T-helper 9 cell (primary cell): ENCODE measurements around the gene ERAS.
"Not testable (repeated sequence)": the region's sequence is repeated elsewhere in the genome, so short reads cannot be mapped to it uniquely, and the experiment has no call there.

Experiments
- DNase-seq: peaks from one replicate; pipeline ENCODE4 v3.0.0-alpha.2; 2020

ERAS gene

DNA sequence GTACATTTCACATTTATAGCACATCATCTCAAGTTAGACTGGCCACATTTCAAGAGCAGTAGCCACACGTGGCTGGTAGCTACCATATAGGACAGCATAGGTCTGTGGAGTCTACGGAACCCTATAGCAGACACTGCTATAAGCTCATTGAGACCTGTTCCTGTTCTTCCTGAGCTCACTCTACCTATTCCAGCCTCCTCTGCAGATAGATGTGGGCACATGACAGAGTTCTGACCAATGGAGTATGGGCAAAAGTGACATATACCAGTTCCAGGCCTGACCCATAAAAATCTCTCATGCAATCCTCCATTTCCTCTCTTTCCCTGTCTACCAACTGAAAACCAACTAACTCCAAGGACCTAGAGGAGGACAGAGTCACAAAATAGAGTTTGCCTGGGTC lies 28.0 kb upstream of the ERAS start:
- no peak for DNase-seq

DNA sequence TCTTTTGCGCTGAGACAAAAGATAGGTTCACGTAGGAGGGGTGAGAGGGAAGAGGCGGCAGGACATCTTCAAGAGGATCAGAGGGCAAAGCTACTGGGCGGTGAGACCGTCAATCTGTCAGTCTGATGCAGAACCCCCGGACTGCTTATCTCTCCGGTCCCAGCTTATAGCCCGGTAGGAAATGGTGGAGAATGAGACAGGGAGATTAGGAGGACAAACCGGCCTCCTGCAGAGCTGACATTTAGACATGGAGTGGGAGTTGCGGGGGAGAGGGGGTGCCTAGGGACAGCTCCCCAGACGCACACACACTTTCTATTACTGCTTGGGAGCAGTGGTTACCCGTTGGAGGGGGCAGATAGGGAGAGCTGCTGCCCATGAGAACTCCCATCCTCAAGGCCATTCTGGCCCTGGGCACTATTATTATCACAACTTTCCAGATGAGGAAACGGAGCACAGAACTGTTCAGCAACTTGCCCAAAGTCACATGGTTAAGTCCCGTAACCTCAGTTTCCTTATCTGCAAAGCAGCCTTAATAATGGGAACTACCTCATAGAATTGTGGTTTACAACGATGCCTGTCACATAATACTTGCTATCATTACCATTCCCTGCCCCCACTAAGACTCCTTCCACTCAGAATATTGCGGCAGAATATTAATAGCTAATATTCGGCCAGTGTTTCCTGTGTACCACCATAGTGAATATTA lies 25.6 kb upstream of the ERAS start:
- DNase-seq, result no peak

DNA sequence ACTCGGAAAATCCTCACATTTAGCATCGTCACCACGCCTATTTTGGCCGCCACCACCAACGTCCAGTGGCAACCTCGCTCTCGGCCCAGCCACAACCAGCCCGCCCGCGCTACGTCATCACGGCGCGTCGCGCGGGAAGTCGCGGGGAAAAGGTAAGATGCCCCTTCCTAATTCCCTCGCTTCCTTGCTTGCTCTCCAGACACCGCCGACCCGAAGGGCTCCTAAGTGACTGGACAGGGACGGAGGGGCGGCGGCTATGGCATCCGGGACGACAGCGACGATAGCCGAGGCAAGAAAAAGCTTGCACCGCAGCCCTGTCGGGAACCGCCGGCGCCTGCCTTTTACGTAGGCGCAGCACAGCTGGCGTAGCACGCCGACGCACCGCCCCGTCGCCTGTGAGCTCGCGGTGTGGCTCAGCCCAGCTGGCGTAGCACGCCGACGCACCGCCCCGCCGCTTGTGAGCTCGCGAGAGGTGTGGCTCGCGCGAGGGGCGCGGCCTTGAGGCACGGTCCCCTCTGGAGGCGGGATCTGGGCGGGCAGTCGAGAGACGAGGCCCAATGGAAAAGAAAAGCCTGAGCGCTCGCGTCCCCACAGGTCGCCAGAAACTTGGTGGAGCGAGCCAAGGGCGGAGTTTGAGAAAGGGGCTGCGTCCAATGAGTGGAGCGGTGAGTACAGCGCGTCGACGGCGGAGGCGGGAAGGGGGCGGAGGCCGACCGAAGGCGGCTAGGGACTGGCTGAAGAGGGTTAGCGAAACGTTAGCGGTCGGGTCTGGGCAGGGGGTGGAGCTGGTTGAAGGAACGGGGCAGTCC lies 24.8 kb upstream of the ERAS start, which contains the start of gene HDAC6:
Gene HDAC6, plus strand, starts transcription at position 788 of the 809 bp plus-strand sequence. CDS start 626 bp downstream, outside the sequence.
- peak; percentile 86 for DNase-seq

DNA sequence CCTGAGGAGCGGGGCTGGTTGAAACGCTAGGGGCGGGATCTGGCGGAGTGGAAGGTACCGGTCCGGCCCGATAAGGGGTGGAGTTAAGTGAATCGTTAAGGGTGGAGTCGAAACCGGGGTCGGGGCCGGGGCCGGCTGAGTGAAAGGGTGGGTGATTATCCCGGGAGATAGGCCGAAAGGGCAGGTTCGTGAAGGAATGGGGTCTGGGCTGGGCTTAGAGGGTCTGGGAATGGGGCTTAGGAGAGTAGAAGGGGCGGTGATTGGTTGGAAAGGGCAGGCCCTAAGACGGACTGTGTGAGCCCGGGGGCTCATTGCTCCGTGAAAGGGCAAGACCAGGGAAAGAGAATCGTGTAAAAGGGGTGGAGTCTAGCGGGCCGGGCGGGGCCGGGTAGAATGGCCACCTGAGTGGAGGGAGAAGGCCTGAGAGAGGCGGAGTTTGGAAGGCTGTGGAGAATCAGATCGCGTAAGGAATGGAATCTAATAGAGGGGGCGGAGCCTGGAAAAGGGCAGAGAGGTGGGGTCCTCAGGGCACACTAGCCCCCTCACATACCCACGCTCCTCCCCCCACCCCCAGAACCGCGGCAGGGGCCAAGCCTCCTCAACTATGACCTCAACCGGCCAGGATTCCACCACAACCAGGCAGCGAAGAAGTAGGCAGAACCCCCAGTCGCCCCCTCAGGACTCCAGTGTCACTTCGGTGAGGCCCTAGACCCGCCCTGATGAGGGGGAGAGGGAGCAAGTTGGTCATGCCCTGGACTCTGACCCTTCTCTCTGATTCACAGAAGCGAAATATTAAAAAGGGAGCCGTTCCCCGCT lies 24.0 kb upstream of the ERAS start:
- DNase-seq, result peak; percentile 36

DNA sequence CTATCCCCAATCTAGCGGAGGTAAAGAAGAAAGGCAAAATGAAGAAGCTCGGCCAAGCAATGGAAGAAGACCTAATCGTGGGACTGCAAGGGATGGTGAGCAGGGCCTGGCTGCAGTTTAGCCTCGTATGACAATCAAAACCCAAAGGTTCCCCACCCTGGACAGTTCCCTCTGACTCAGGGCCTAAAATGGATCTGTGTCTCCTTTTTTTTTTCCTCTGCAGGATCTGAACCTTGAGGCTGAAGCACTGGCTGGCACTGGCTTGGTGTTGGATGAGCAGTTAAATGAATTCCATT lies 23.5 kb upstream of the ERAS start:
- no peak for DNase-seq

DNA sequence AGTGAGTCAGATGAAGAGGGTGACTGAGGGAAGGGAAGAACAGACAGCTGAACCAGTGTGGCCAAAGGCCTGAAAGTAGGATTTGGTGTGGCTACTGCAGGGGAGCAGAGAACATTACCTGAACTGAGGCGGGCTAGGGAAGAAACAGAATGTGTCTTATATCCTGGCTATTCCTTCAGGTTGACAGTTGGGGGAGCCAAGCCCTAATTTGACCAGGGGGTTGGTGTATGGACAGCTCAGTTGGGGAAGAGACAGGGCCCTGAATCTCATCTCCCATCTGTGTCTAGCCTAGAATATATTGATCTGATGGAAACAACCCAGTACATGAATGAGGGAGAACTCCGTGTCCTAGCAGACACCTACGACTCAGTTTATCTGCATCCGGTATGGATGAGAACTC lies 20.2 kb upstream of the ERAS start:
- DNase-seq, result no peak

DNA sequence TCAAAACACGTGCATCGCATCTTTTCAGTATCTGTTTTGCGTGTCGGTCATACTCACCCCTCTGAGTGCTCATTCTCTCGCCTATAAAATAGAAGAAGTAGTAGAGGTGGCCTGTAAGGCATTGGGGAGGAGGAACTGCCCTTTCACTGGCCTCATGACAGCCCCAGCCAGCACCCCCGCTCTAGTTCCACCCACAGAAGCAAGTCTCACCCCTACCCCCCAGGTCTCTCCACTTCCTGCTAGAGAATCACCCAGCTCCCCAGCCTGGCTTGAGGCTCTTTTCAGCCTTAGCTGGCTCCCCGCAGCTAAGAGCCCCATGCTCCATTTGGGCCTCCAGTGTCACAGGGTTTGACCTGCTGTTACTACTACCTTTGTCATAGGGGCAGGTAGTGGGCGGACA lies 12.7 kb upstream of the ERAS start:
- no peak for DNase-seq

DNA sequence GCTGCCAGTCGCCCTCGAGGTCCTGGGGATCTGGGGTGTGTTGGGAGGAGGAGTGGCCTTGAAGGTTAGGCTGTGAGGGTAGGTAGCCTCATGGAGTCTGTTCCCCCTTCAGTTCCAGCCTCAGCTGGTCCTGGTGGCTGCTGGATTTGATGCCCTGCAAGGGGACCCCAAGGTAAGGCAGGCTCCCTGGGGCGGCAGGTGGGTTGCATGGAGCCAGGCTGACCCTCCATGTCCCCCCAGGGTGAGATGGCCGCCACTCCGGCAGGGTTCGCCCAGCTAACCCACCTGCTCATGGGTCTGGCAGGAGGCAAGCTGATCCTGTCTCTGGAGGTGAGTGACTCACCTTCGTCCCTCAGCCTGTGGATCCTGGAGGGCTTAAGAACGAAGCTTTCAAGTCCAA lies 11.6 kb upstream of the ERAS start:
- no peak for DNase-seq

DNA sequence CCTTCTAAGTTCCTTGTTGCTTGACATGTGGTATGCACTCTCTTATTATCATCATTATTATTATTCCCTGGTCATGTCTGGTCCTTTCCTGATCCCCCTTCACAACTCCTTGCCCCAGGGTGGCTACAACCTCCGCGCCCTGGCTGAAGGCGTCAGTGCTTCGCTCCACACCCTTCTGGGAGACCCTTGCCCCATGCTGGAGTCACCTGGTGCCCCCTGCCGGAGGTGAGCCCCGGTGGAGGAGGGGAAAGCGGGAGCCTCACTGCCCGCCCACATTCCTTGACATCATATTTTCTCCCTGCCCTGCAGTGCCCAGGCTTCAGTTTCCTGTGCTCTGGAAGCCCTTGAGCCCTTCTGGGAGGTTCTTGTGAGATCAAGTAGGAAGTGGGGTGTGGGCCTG lies 11.0 kb upstream of the ERAS start:
- no peak for DNase-seq

DNA sequence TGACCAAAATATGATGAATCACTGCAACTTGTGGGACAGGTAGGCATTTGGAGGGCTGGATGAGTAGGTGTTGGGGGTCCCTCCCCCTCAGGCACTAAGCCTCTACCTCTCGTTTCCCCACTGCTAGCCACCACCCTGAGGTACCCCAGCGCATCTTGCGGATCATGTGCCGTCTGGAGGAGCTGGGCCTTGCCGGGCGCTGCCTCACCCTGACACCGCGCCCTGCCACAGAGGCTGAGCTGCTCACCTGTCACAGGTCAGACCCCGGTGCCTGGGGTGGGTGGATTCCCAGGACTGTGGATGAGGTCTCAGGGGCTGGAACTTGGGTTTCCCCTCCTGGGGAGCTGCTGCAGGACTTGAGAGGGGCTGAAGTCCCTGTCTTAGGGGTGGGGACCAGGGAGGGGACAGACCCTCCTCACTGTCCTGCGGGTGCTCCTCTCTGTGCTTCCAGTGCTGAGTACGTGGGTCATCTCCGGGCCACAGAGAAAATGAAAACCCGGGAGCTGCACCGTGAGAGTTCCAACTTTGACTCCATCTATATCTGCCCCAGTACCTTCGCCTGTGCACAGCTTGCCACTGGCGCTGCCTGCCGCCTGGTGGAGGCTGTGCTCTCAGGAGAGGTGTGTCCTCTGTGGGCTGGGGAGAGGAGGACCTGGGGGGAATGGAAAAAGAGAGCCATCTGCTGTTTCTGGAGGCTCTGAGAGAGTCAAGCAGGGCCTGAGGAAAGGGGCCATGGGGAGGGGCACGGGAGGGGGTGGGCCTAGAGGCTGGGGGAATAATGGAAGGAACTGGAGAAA lies 10.1 kb upstream of the ERAS start:
- no peak for DNase-seq

DNA sequence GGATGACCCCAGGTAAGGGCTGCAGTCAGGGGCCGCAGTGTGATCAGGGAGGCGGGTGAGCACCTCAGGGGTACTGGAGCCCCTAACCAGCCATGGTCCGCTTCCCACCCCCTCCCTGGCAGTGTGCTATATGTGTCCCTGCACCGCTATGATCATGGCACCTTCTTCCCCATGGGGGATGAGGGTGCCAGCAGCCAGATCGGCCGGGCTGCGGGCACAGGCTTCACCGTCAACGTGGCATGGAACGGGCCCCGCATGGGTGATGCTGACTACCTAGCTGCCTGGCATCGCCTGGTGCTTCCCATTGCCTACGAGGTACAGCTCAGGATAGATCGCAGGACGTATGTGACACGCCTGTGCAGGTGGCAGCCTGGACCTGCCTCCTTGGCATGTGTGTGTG lies 8.2 kb upstream of the ERAS start:
- DNase-seq, result no peak

DNA sequence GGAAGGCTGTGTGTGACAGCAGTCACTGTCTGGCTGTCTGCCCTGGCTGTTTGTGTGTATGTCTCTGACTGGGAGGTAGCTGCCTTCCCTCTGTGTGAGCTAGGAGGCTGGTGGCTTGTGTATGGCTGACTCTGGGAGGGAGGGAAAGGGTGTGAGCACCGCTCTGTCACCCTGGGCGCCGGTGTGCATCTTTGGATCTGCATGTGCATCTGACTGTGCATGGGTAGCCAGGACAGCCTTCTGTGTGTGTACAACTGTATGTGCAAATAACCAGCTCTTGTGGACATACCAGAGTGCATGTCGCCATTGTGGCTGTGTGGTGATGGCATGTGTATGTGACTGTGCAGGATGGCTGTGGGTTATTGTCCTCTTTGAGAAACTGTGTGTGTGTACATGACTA lies 7.4 kb upstream of the ERAS start:
- DNase-seq, result no peak

DNA sequence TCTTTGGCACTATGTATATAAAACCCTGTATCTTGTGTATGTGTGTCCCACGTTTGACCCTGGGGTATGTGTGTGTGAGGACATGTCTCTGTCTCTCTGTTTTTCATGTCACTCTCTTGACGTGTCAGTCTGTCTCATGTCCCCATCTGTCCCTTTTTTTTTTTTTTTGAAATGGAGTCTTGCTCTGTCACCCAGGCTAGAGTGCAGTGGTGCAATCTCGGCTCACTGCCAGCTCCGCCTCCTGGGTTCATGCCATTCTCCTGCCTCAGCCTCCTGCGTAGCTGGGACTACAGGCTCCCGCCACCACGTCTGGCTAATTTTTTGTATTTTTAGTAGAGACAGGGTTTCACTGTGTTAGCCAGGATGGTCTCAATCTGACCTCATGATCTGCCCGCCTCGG lies 6.9 kb upstream of the ERAS start:
- DNase-seq, result not testable (repeated sequence)

DNA sequence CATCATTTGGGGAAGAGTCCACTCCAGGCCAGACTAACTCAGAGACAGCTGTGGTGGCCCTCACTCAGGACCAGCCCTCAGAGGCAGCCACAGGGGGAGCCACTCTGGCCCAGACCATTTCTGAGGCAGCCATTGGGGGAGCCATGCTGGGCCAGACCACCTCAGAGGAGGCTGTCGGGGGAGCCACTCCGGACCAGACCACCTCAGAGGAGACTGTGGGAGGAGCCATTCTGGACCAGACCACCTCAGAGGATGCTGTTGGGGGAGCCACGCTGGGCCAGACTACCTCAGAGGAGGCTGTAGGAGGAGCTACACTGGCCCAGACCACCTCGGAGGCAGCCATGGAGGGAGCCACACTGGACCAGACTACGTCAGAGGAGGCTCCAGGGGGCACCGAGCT lies 3.3 kb upstream of the ERAS start:
- DNase-seq, result no peak

DNA sequence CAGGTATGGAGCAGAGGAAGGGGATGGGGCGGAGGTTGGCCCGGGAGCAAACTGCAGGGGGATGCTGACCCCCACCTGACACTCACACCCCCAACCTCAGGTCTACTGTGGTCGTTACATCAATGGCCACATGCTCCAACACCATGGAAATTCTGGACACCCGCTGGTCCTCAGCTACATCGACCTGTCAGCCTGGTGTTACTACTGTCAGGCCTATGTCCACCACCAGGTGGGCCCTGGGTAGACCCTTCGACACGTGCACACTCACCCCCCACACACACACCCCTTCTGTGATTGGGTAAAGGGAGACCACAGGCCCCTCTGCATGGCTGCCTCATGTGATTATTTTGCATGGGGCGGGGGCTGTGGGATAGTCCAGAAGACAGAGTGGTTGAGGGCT lies 2.2 kb upstream of the ERAS start:
- no peak for DNase-seq

DNA sequence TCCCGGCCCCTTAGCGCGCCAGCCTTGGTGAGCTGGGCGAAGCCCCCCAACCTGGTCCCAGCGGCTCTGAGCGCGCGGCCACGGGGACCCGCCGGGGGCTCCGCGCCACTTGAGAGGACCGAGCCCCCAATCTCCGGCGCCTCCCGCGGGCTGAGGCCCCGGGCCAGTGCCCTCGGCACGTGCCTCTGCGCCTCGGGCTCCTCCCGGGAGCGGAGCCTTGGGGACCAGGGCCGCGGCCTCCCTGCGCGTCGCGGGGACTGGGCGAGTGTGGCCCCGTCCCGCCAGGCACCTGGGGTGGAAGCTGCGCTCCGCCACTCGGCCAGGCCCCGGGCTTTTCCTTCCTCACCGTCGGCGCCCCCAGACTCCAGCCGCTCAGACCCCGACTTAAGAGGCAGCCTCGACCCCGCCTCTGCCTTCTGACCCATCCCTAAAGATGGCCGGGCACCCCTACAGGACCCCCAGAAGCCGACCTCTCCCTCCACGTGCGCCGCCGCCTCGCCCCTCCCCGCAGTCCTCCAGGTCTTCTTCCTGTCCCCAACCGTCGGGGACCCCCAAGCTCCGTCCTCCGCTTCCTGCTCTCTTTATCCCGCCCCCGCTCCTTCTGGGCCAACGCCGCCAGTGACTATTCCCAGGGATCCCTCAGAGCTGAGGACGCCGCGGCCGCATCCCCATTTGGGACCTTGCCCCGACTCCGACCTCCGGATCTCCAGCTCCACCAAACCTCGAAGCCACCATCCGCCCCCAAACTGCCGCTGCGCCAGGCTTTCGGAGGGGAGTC lies 752 bp downstream of the ERAS start:
- DNase-seq, result no peak

DNA sequence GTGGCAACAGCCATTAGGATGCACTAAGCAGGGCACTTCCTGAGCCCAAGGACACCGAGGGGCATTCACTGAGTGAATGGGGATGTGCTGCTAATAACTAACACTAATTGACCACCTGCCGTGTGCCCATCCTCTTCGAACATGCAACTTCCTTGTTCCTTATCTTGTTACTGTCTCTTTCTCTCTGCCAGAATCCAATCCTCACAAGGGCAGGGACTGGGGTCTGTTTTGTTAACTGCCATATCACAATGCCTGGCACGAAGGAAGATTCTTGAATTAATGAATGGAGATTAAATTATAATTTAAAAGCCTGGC lies 1.3 kb downstream of the ERAS start:
- no peak for DNase-seq

DNA sequence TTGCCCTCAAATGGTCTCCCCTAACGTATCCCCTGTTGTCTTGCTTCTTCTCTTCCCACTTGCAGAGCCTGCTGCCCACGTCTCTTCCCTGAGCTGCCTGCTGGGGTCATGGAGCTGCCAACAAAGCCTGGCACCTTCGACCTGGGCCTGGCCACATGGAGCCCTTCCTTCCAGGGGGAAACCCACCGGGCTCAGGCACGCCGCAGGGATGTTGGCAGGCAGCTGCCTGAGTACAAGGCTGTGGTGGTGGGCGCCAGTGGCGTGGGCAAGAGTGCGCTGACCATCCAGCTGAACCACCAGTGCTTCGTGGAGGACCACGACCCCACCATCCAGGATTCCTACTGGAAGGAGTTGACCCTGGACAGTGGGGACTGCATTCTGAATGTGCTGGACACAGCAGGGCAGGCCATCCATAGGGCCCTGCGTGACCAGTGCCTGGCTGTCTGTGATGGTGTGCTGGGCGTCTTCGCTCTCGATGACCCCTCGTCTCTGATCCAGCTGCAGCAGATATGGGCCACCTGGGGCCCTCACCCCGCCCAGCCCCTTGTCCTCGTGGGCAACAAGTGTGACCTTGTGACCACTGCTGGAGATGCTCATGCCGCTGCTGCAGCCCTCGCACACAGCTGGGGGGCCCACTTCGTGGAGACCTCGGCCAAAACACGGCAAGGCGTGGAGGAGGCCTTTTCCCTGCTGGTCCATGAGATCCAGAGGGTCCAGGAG lies 2.9 kb downstream of the ERAS start:
- DNase-seq, result no peak

DNA sequence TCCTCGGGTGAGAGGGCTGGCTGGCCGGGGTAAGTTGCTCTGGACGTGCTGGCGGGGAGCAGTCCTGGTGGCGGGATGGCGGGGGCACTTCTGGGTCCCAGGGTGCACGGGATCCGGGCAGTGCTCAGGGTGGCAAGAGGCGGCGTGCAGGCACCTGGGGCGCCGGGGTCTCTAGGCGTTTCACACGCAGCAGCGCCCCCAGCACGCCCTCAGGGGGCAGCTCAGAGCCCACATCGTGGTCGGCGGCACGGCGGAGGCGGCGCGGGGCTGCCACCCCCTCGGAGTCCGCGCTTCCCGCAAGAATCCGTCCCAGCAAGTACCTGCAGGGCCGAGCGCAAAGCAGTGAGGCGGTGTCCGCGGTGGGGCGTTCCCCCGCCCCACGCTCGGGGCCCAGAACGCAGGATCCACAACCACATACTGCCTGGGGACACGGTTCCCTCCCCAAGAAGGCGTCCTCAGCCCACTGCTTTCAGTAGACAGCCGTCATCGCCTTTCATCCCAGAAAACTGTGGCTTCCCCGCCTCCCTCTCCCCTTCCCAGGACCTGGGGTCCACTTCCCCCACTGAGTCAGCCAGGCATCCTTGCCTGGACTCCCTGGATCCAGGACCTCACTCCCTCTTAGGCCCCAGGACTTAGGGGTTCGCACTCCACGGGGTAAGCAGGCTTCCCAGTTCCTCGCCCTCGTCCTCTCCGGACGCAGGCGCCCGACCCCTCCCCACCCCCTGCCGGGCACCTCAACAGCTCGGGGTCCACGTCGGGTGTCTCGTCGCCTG lies 5.0 kb downstream of the ERAS start:
- no peak for DNase-seq

DNA sequence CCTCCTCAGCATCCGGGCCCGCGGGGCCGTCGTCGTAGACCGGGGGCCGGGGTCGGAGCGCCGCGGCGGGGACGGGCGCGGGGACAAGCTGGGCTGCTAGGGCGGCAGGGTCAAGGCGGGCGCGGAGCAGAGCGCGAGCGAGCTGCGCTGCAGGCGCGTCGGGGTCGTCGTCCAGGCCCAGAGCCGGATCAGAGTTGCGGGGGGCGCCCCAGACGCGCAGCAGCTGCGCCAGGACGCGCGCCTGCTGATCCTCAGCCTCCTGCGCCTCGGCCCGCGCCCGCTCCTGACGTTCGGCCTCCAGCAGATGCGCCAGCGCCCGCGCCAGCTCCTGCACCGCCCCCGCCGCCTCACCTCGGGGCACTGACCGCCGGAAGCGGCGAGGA lies 5.6 kb downstream of the ERAS start:
- DNase-seq, result no peak
